Amniotic stem cell (primary cell): Measurements from ENCODE around the gene PLLP.
"Not testable (repeated sequence)": the region's sequence is repeated elsewhere in the genome, so short reads cannot be mapped to it uniquely, and the experiment has no call there.

ENCODE experiments used
- DNase-seq: peaks from one replicate; lab custom pipeline; 2025; lab: John Stamatoyannopoulos, UW

PLLP gene

GRCh38 chr16:57273359-57273758 is 11.1 kb downstream of the PLLP start:
- no peak for DNase-seq

GRCh38 chr16:57271867-57272495 is 12.5 kb downstream of the PLLP start:
- no peak for DNase-seq

DNA sequence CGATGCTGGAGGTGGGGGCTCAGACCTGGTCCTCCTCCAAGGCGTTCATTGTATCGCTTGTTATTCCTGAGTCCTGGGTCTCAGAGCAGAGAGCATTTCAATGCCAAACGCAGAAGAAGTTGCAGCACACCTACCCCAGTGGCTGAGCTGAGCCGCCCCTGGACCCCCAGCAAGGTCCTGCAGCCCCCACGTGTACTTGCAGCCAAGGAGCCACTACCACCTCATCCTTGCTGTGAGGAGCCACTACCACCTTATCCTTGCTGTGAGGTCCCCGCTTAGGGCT is 13.5 kb downstream of the PLLP start:
- DNase-seq = no peak

- DNase-seq = no peak
Measured at GRCh38 chr16:57270221-57271062, 14.0 kb downstream of the PLLP start.

DNA sequence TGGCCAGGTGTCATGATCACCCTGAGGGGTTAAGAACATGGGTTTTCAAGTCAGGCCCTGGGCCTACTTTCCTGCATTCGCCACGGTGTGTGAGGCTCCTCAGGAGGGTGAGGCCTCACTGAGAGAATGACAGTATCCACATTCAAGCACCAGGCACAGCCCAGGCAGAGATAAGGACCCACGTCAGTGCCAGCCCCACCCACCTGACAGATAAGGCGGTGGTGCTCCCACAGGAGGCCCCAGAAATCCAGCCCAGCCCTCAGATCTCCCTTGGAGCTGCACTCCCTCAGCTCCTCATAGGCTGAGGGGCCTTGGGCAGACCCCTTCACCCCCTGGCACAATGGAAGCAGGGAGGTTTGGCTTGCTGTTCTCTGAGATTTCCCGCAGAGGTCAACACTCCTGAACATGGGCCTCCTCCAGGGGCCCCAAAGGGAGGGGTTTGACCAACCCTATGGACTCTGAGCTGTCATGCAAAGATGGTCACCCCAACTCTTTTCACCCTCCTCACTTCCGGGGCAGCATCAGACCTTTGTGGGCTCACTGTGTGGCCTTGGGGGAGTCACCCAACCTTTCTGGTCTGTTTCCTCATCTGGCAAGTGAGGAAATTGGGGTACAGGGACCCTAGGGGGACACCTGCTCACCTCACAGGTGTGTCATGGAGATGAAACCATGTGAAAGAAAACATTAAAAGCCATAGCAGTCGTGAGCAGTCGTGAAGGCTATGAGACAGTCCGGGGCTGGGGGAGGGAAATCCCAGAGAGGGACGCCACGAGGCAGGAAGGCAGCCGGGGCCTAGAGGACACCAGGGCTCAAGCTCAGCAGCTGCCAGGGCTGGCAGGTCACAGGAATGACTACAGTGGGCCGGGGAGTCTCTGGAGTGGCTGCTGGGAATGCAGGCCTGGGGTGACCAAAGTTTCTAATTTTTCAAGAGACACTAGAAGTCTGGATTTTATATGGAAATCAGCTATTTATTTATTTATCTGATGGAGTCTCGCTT is 15.4 kb downstream of the PLLP start:
- no peak for DNase-seq

- not testable (repeated sequence) for DNase-seq
Measured at GRCh38 chr16:57267343-57267742, 17.1 kb downstream of the PLLP start.

GRCh38 chr16:57266531-57267260 is 17.8 kb downstream of the PLLP start:
- DNase-seq = no peak

- no peak for DNase-seq
Measured at GRCh38 chr16:57265850-57266530, 18.5 kb downstream of the PLLP start.

- no peak for DNase-seq
Measured at GRCh38 chr16:57264950-57265371, 19.5 kb downstream of the PLLP start.

DNA sequence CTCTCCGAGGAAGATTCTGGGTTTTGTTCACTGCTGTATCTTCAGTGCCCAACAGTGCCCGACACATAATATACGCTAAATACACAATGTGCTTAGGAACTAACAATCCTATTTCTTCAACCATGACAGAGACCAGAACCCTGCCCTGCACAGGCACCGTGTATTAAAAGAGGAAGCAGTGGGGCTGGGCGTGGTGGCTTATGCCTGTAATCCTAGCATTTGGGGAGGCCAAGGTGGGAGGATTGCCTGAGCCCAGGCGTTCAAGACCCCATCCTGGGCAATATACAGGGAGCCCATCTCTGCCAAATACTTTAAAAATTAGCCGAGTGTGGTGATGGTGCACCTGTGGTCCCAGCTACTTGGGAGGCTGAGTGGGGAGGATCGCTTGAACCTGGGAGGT is 20.1 kb downstream of the PLLP start:
- DNase-seq = no peak

GRCh38 chr16:57263541-57264351 is 20.7 kb downstream of the PLLP start:
- DNase-seq = no peak

- DNase-seq = no peak
Measured at GRCh38 chr16:57262841-57263540, 21.5 kb downstream of the PLLP start.

GRCh38 chr16:57261806-57262205 is 22.7 kb downstream of the PLLP start:
- DNase-seq = no peak

GRCh38 chr16:57260294-57260929 is 24.1 kb downstream of the PLLP start:
- no peak for DNase-seq

DNA sequence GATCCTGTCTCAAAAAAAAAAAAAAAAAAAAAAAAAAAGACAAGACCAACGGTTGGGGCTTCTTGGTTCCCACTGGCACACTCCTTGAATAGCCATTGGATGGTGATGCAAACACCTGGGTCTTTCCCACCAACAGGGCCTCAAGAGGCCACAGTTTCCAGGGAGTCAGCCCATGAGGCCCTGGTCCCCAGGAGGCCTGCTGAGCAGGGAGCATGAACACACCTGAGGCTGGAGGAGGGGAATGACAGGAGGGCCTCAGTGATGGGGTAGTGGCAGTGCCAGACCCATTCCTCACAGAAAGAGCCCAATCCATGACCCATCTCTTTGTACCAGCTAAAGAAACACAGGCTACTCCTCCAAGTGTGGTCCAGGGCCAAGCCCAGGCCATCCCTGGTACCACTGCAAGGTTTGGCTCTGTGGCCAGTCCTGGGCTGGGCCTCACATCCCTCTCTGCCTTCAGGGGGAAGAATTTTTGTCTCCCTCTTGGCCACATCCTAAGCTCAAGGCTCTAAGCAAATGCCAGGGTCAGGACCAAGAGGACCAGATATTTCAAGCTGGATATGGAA is 25.5 kb downstream of the PLLP start:
- DNase-seq = no peak

GRCh38 chr16:57258226-57258909 is 26.1 kb downstream of the PLLP start:
- no peak for DNase-seq

- DNase-seq = no peak
Measured at GRCh38 chr16:57257455-57258070, 26.9 kb downstream of the PLLP start.
